ENCODE results near the gene BCL3. TPM values are rescaled to one million over a fixed set of nuclear protein-coding genes. Genes with fewer than 3 reads are reported as not detected.

The BCL3 gene
- total RNA-seq, 4 donors from 2014 or later = 26.6 to 88.9 (median 51.4) TPM

GRCh38 chr19:44746946-44747738 lies 1.4 kb upstream of the BCL3 start:
- no peaks in the 10 kb centered on the region for H3K9me3 ChIP-seq
- H3K4me1 ChIP-seq = peaks cover 59 to 95% (median 71%) of the 10 kb centered on the region in 3 donors
- intact Hi-C loops (cut with DNase I) = no loop called here
- H3K36me3 ChIP-seq = peaks cover 0 to 18% (median 6%) of the 10 kb centered on the region in 3 donors
- no peaks in the 10 kb centered on the region for H3K27me3 ChIP-seq
- peak overlapping the region; percentile 70 to 92 (median 76) for H3K4me3 ChIP-seq
- DNase-seq = peak; percentile 70
- peak overlapping the region; percentile 97 to 100 (median 98) for H3K27ac ChIP-seq
- 5 to 11% methylated on average over 13 to 16 of the region's 34 CpGs for WGBS, 2 donors
- TF ChIP-seq POLR2A (IDR thresholded peaks at IDR 0.05) (peak in 1 of 4 donors; percentile 70), CTCF (IDR thresholded peaks at IDR 0.05) (no peak)

- Histone ChIP-seq H3K4me1 (peaks cover 59 to 95% (median 71%) of the 10 kb centered on the region in 3 donors), H3K27ac (peak overlapping the region; percentile 97 to 100 (median 98)), H3K9me3 (no peaks in the 10 kb centered on the region), H3K4me3 (peak overlapping the region; percentile 70 to 92 (median 76)), H3K27me3 (no peaks in the 10 kb centered on the region), H3K36me3 (peaks cover 0 to 25% (median 6%) of the 10 kb centered on the region in 3 donors)
- DNase-seq = no peak
- 1% methylated on average over 13 to 17 of the region's 26 CpGs for WGBS, 2 donors
- TF ChIP-seq POLR2A (IDR thresholded peaks at IDR 0.05) (peak in 1 of 4 donors; percentile 35), CTCF (IDR thresholded peaks at IDR 0.05) (no peak)
- intact Hi-C loops (cut with DNase I) = no loop called here
Measured at GRCh38 chr19:44747739-44748425, 626 bp upstream of the BCL3 start.

- peak overlapping the region; percentile 70 to 92 (median 76) for H3K4me3 ChIP-seq
- WGBS, 2 donors = 0 to 8% methylated on average over 1 of the region's 1 CpG
- H3K36me3 ChIP-seq = peaks cover 0 to 25% (median 6%) of the 10 kb centered on the region in 3 donors
- TF ChIP-seq CTCF (IDR thresholded peaks at IDR 0.05) (no peak), POLR2A (IDR thresholded peaks at IDR 0.05) (no peak)
- no peaks in the 10 kb centered on the region for H3K27me3 ChIP-seq
- no peaks in the 10 kb centered on the region for H3K9me3 ChIP-seq
- intact Hi-C loops (cut with DNase I) = no loop called here
- DNase-seq = no peak
- H3K4me1 ChIP-seq = peaks cover 61 to 95% (median 64%) of the 10 kb centered on the region in 3 donors
- H3K27ac ChIP-seq = peak overlapping the region; percentile 97 to 100 (median 98)
Measured at GRCh38 chr19:44749292-44749691, 784 bp downstream of the BCL3 start.

- intact Hi-C loops (cut with DNase I) = no loop called here
- Histone ChIP-seq H3K27ac (peak overlapping the region; percentile 97 to 100 (median 98)), H3K4me3 (peak overlapping the region; percentile 70 to 92 (median 76)), H3K36me3 (peaks cover 0 to 29% (median 9%) of the 10 kb centered on the region in 3 donors), H3K27me3 (no peaks in the 10 kb centered on the region), H3K4me1 (peaks cover 61 to 95% (median 64%) of the 10 kb centered on the region in 3 donors), H3K9me3 (no peaks in the 10 kb centered on the region)
- no peak for DNase-seq
- WGBS, 2 donors = 24 to 49% methylated on average over 10 of the region's 10 CpGs
- TF ChIP-seq POLR2A (IDR thresholded peaks at IDR 0.05) (no peak), CTCF (IDR thresholded peaks at IDR 0.05) (no peak)
Measured at GRCh38 chr19:44749994-44750393, 1.5 kb downstream of the BCL3 start.
